ENCODE measurements around the gene POP4. TPM values are rescaled to one million over a fixed set of nuclear protein-coding genes. Genes with fewer than 3 reads are reported as not detected.

The POP4 gene
- total and polyA plus RNA-seq, 2 experiments from 2014 or later, result 68.9 to 91.8 TPM

GRCh38 chr19:29628661-29629385 is 22.7 kb downstream of the POP4 start:
- Histone ChIP-seq H3K27ac (no peak overlapping the region), H3K4me2 (no peak overlapping the region), H3K9me3 (ENCODE audit: low read depth) (no peaks in the 10 kb centered on the region), H3K79me2 (no peaks in the 10 kb centered on the region), H3K36me3 (replicated peaks; ENCODE audit: insufficient read depth, low read depth) (no peaks in the 10 kb centered on the region), H3K27me3 (no peaks in the 10 kb centered on the region), H3K4me1 (ENCODE audit: insufficient read depth) (no peaks in the 10 kb centered on the region), H3K4me3 (no peak overlapping the region), H3K9me2 (replicated peaks; ENCODE audit: insufficient read depth) (no peaks in the 10 kb centered on the region), H2AFZ (no peak overlapping the region), H4K20me1 (ENCODE audit: insufficient read depth, poor library complexity, severe bottlenecking) (no peaks in the 10 kb centered on the region)
- TF ChIP-seq CTCF (IDR thresholded peaks at IDR 0.05; ENCODE audit: poor library complexity) (no peak), EZH2phosphoT487 (IDR thresholded peaks at IDR 0.05; ENCODE audit: low read depth, severe bottlenecking, unreplicated experiment) (no peak), EZH2 (IDR thresholded peaks at IDR 0.05; ENCODE audit: borderline replicate concordance) (no peak)
- DNase-seq (ENCODE audit: low spot score), result no peak
- WGBS (ENCODE audit: low lambda C conversion rate, missing lambda C conversion rate), result 91% methylated on average over 16 of the region's 16 CpGs

GRCh38 chr19:29629836-29630534 is 23.9 kb downstream of the POP4 start:
- no peaks in the 10 kb centered on the region for H3K9me3 ChIP-seq (ENCODE audit: low read depth)

GRCh38 chr19:29630655-29631054 is 24.6 kb downstream of the POP4 start:
- Histone ChIP-seq H2AFZ (no peak overlapping the region), H3K4me2 (no peak overlapping the region), H3K36me3 (replicated peaks; ENCODE audit: insufficient read depth, low read depth) (no peaks in the 10 kb centered on the region), H3K27me3 (no peaks in the 10 kb centered on the region), H3K79me2 (no peaks in the 10 kb centered on the region), H3K27ac (no peak overlapping the region), H3K4me1 (ENCODE audit: insufficient read depth) (no peaks in the 10 kb centered on the region), H4K20me1 (ENCODE audit: insufficient read depth, poor library complexity, severe bottlenecking) (no peaks in the 10 kb centered on the region), H3K4me3 (no peak overlapping the region), H3K9me3 (ENCODE audit: low read depth) (no peaks in the 10 kb centered on the region), H3K9me2 (replicated peaks; ENCODE audit: insufficient read depth) (no peaks in the 10 kb centered on the region)
- WGBS (ENCODE audit: low lambda C conversion rate, missing lambda C conversion rate), result 60% methylated on average over 2 of the region's 2 CpGs
- TF ChIP-seq EZH2 (IDR thresholded peaks at IDR 0.05; ENCODE audit: borderline replicate concordance) (no peak), EZH2phosphoT487 (IDR thresholded peaks at IDR 0.05; ENCODE audit: low read depth, severe bottlenecking, unreplicated experiment) (no peak), CTCF (IDR thresholded peaks at IDR 0.05; ENCODE audit: poor library complexity) (no peak)
- no peak for DNase-seq (ENCODE audit: low spot score)

More at GRCh38 chr19:29629836-29630534, 23.9 kb downstream of the POP4 start:
- no peaks in the 10 kb centered on the region for H3K9me2 ChIP-seq (replicated peaks; ENCODE audit: insufficient read depth)
- H3K4me2 ChIP-seq, result no peak overlapping the region
- H2AFZ ChIP-seq, result no peak overlapping the region
- no peak overlapping the region for H3K4me3 ChIP-seq
- TF ChIP-seq EZH2 (IDR thresholded peaks at IDR 0.05; ENCODE audit: borderline replicate concordance) (no peak), EZH2phosphoT487 (IDR thresholded peaks at IDR 0.05; ENCODE audit: low read depth, severe bottlenecking, unreplicated experiment) (no peak), CTCF (IDR thresholded peaks at IDR 0.05; ENCODE audit: poor library complexity) (no peak)
- DNase-seq (ENCODE audit: low spot score), result no peak
- no peaks in the 10 kb centered on the region for H3K36me3 ChIP-seq (replicated peaks; ENCODE audit: insufficient read depth, low read depth)
- H3K4me1 ChIP-seq (ENCODE audit: insufficient read depth), result no peaks in the 10 kb centered on the region
- no peaks in the 10 kb centered on the region for H3K27me3 ChIP-seq
- 92% methylated on average over 5 of the region's 5 CpGs for WGBS (ENCODE audit: low lambda C conversion rate, missing lambda C conversion rate)
- H3K27ac ChIP-seq, result no peak overlapping the region
- H3K79me2 ChIP-seq, result no peaks in the 10 kb centered on the region
- no peaks in the 10 kb centered on the region for H4K20me1 ChIP-seq (ENCODE audit: insufficient read depth, poor library complexity, severe bottlenecking)

Measured in hepatocyte (in vitro differentiated cells).